ENCODE data around the gene APOA4. TPM values are rescaled to one million over a fixed set of nuclear protein-coding genes. Genes with fewer than 3 reads are reported as not detected.

APOA4 gene
- polyA plus RNA-seq, 2 of the 4 experiments (the other 2 are of a cell fraction) = not detected

- ChIA-PET POLR2A (no interaction called here), CTCF (no interaction called here)
- 91% methylated on average over 7 of the region's 7 CpGs for WGBS (ENCODE audit: missing lambda C conversion rate)
- no peak overlapping the region for H3K4me2 ChIP-seq
- no peak overlapping the region for H3K27ac ChIP-seq
- H3K4me1 ChIP-seq = 0 out of 3 replicates have a peak, but pooled peaks cover 5% of the 10 kb centered on the region
- H3K9me3 ChIP-seq = no peaks in the 10 kb centered on the region
- ATAC-seq (no peak), FAIRE-seq (no peak), DNase-seq (ENCODE audit: low read depth in 1 of 2, low spot score in 1 of 2) (no peak)
- TF ChIP-seq ZC3H11A (IDR thresholded peaks at IDR 0.05) = no peak
- H3K4me3 ChIP-seq = no peak overlapping the region
Observed at GRCh38 chr11:116855413-116855812, 32.3 kb upstream of the APOA4 start.

DNA sequence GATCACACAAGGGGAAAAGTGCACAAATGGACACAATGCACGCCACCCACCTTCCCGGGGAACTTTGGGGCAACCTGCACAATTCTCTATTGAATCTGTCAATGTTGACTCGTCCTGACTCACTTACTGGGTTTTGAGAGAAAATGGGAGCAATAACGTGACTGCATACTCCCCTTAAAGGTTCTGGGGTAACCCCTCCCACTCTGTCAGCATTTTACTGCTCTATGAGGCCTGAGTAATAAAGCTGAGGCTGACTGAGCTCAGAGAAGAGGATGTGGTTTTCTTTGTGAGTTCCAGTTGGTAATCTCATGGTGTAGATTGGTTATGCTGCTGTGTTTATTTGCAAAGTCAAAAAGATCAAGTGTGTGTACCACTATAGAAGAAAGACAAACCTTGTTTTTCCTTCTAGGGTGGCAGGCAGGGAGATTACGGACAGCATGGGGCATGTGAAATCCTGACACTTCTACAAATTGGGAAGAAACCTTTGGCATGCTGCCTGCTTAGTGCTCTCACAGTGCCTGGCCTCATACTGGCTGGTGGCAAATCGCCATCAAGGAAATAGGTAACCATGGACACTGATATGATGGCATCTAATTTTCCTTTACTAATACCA, 30.5 kb upstream of the APOA4 start:
- H3K4me1 ChIP-seq = 0 out of 3 replicates have a peak, but pooled peaks cover 5% of the 10 kb centered on the region

DNA sequence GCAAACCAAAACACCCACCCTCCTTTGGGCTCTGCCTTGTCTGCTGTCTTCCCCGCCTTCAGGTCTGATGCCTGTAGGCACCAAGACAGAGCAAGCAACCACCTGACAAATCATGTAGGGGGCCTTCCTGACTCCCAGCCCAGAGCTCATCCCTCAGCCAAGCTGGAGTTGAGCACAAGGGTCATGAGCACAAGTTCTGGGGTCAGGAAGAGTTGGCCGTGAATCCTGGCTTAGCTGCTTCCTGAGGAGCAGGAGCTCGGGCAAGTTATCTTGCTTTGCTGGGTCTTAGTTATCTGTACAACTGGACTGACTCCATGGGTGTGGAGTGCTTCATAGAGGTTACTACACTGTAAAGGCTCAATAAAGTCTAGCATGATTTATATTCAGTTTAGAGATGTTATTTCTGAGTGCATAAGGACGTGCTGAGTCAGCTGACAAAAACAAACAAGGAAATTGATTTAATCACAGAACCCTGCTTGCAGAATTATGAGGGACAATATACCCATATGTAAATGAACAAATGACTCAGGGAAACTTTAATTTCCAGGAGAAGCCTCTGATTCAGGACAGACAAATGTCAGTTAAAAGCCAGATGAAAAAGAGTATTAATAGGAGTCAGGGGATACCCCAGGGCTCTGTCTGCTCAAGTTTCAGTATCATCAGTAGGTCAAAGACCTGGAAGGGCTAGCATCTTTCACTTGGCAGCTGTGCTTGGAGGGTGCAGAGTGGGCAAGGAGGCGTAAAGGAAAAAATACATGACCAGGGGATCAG, 29.3 kb upstream of the APOA4 start:
- no peak for DNase-seq (ENCODE audit: low read depth in 1 of 2, low spot score in 1 of 2)
- Histone ChIP-seq H3K4me3 (no peak overlapping the region), H3K27ac (no peak overlapping the region), H3K4me1 (0 out of 3 replicates have a peak, but pooled peaks cover 5% of the 10 kb centered on the region), H3K4me2 (no peak overlapping the region), H3K9me3 (no peaks in the 10 kb centered on the region)
- TF ChIP-seq POLR2A (IDR thresholded peaks at IDR 0.05; ENCODE audit: low read length) (no peak), MAFK (IDR thresholded peaks at IDR 0.05; ENCODE audit: partially characterized antibody) (peak; percentile 43)
- ATAC-seq = no peak
- FAIRE-seq = no peak
- ChIA-PET CTCF (interaction anchor here (0.9 kb wide), 2 partner anchors 12 to 61 kb away, joined by 3 read pairs; partner anchors contain the start of gene APOA5), POLR2A (no interaction called here)
- WGBS (ENCODE audit: missing lambda C conversion rate) = 76% methylated on average over 5 of the region's 5 CpGs

More for the DNA sequence above, 30.5 kb upstream of the APOA4 start:
- Histone ChIP-seq H3K9me3 (no peaks in the 10 kb centered on the region), H3K4me2 (no peak overlapping the region), H3K4me3 (no peak overlapping the region), H3K27ac (no peak overlapping the region)
- TF ChIP-seq EHF (CRISPR knock-in tag; IDR thresholded peaks at IDR 0.05) (no peak), RFX5 (IDR thresholded peaks at IDR 0.05) (no peak), BHLHE40 (IDR thresholded peaks at IDR 0.05; ENCODE audit: low read depth, low read length) (no peak), MAFK (IDR thresholded peaks at IDR 0.05; ENCODE audit: partially characterized antibody) (no peak), NFE2L2 (conservative IDR thresholded peaks at IDR 0.05; ENCODE audit: low read length) (no peak), HOXA7 (CRISPR knock-in tag; IDR thresholded peaks at IDR 0.05) (no peak), MYC (IDR thresholded peaks at IDR 0.05; ENCODE audit: borderline replicate concordance, low read length) (no peak), RARB (CRISPR knock-in tag; IDR thresholded peaks at IDR 0.05) (no peak), TFCP2L1 (CRISPR knock-in tag; IDR thresholded peaks at IDR 0.05) (no peak), CHD2 (IDR thresholded peaks at IDR 0.05; ENCODE audit: low read length, partially characterized antibody) (no peak), HOXB13 (CRISPR knock-in tag; IDR thresholded peaks at IDR 0.05; ENCODE audit: low read depth) (no peak)
- TF ChIP-seq, protein P1, sequence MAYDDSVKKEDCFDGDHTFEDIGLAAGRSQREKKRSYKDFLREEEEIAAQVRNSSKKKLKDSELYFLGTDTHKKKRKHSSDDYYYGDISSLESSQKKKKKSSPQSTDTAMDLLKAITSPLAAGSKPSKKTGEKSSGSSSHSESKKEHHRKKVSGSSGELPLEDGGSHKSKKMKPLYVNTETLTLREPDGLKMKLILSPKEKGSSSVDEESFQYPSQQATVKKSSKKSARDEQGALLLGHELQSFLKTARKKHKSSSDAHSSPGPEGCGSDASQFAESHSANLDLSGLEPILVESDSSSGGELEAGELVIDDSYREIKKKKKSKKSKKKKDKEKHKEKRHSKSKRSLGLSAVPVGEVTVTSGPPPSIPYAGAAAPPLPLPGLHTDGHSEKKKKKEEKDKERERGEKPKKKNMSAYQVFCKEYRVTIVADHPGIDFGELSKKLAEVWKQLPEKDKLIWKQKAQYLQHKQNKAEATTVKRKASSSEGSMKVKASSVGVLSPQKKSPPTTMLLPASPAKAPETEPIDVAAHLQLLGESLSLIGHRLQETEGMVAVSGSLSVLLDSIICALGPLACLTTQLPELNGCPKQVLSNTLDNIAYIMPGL (CRISPR knock-in tag; IDR thresholded peaks at IDR 0.05; ENCODE audit: borderline replicate concordance) = no peak
- TF ChIP-seq, protein P2, sequence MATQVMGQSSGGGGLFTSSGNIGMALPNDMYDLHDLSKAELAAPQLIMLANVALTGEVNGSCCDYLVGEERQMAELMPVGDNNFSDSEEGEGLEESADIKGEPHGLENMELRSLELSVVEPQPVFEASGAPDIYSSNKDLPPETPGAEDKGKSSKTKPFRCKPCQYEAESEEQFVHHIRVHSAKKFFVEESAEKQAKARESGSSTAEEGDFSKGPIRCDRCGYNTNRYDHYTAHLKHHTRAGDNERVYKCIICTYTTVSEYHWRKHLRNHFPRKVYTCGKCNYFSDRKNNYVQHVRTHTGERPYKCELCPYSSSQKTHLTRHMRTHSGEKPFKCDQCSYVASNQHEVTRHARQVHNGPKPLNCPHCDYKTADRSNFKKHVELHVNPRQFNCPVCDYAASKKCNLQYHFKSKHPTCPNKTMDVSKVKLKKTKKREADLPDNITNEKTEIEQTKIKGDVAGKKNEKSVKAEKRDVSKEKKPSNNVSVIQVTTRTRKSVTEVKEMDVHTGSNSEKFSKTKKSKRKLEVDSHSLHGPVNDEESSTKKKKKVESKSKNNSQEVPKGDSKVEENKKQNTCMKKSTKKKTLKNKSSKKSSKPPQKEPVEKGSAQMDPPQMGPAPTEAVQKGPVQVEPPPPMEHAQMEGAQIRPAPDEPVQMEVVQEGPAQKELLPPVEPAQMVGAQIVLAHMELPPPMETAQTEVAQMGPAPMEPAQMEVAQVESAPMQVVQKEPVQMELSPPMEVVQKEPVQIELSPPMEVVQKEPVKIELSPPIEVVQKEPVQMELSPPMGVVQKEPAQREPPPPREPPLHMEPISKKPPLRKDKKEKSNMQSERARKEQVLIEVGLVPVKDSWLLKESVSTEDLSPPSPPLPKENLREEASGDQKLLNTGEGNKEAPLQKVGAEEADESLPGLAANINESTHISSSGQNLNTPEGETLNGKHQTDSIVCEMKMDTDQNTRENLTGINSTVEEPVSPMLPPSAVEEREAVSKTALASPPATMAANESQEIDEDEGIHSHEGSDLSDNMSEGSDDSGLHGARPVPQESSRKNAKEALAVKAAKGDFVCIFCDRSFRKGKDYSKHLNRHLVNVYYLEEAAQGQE (IDR thresholded peaks at IDR 0.05) = no peak
- FAIRE-seq (no peak), ATAC-seq (no peak; a peak in 1 of 6 replicates), DNase-seq (ENCODE audit: low read depth in 1 of 2, low spot score in 1 of 2) (no peak)
- ChIA-PET POLR2A (no interaction called here), CTCF (interaction anchor here (0.7 to 1.5 kb wide), 4 partner anchors 14 to 26 kb away, joined by 3 to 5 read pairs (median 4); no protein-coding TSS in a partner anchor)
- WGBS (ENCODE audit: missing lambda C conversion rate) = 72% methylated on average over 5 of the region's 6 CpGs
